Fibroblast of skin of left biceps (primary cell): ENCODE measurements around the gene FXR2.
A peak's percentile ranks its signal among the peaks of the same experiment; 100 is the strongest.
"Not testable (repeated sequence)": the region's sequence is repeated elsewhere in the genome, so short reads cannot be mapped to it uniquely, and the experiment has no call there.

Source experiments
- DNase-seq, 2 experiments: peaks; one replicate each; pipeline ENCODE4 v3.0.0-alpha.2; 2013; ENCODE audit warnings: low read depth in 2 of 2

FXR2 gene

GRCh38 chr17:7629939-7630571, 15.4 kb upstream of the FXR2 start, which contains the start of gene SHBG:
TSS of gene SHBG (plus strand) at chr17:7630135. CDS start at chr17:7630173, 38 bp downstream.
- DNase-seq, result no peak

DNA sequence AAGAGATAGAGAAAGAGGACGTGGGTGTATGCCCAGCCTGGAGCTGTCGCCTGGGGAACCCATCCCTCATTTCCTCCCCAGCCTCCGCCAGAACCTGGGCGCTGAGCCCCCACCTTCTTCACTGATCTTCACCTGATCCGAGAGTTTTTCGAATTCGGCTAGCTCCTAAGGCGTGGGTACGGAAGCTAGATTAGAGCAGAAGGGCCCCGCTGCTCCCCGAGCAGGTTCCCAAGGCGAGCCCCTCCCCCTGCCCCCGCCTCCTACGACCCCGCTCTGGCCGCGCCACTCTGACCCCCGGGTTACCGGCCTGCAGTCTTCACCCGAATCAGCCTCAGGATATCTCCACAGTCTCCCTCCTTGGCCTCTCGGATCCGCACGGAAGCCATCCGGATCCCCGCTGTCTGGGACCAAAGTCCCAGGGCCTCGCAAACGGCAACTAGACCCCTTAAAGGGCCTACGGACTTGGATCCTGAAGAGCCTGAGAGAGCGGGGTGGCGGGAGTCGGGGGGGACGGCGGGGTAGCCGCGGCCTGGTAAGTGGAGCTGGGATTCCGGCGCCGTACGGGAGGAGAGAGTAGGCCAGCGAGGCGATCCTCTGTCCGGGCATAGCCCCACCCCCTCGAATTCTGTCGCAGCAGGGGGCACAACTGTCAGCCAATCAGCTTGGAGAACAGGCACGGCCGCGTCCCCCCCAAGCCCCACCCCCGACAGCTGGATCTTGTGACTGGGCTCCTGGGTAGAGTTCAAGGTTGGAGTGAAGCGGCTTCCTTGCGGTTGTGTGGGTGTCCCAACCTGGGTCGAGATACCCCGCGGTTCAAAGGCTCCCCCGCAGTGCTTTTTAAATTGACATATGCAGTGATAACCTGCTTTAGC, 12.8 kb upstream of the FXR2 start, which contains the start of gene SAT2:
SAT2 (minus strand) TSS at position 572 of the 872 bp plus-strand sequence; CDS start at position 386, 186 bp downstream.
- peak; percentile 81 to 85 for DNase-seq

DNA sequence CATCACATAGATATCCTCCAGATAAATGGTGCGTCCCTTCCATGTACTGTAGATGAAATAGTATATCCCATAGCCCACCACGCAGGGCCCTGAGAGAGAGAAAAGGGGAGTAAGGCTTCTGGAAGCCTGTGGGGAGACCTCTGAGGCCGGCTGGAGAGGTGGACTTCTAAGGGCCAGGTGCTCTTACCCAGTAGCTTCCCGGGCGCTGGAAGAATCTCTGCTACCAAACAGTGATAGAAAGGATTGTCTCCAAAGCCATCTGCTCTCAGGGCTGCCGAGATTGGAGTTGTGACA, 12.2 kb upstream of the FXR2 start:
- no peak for DNase-seq

GRCh38 chr17:7626307-7626706, 11.6 kb upstream of the FXR2 start:
- DNase-seq, result no peak

- DNase-seq, result not testable (repeated sequence)
These were observed 11.1 kb upstream of the FXR2 start for GRCh38 chr17:7625749-7626148.

DNA sequence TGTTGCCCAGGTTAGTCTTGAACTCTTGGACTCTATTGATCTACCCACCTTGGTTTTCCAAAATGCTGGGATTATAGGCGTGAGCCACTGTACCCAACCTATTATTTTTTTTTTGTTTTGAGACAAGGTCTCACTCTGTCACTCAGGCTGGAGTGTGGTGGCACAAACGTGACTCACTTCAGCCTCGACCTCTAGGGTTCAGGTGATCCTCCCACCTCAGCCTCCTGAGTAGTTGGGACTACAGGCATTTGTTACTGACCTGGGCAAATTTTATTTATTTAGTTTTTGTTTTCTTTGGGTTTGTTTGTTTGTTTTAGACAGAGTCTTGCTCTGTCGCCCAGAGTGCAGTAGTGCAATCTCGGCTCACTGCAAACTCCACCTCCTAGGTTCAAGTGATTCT, 9.0 kb upstream of the FXR2 start:
- DNase-seq, result no peak

DNA sequence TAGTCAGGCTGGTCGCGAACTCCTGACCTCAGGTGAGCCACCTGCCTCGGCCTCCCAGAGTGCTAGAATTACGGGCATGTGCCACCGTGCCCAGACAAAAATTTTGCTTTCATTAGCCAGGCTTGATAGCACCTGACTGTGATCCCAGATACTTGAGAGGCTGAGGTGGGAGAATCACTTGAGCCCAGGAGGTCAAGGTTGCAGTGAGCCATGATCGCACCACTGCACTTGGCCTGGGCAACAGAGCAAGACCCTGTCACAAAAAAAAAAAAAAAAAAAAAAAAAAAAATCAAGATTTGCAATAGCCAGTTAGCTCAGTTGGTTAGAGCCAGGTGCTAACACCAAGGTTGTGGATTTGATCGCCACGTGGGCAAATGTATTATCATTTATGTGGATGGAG, 6.1 kb upstream of the FXR2 start:
- no peak for DNase-seq

- DNase-seq, result no peak
These were observed 3.9 kb upstream of the FXR2 start for GRCh38 chr17:7618608-7619007.

DNA sequence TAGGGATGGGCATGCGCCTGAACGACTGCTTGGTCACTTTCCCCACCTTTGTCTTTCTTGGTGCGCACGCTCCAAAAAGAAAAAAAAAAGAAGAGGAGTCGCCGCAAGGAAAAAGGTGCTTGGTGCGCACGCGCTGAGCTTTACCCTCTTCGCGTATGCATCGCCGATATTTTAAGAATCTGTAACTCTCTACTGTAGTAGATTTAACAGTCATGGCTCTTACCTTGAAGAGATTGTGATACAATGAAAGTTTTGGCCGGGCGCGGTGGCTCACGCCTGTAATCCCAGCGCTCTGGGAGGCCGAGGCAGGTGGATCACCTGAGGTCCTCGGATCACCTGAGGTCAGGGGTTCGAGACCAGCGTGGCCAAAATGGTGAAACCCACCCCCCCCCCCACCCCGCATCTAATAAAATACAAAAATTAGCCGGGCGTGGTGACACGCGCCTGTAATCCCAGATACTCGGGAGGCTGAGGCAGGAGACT, 609 bp upstream of the FXR2 start:
- DNase-seq, result no peak

DNA sequence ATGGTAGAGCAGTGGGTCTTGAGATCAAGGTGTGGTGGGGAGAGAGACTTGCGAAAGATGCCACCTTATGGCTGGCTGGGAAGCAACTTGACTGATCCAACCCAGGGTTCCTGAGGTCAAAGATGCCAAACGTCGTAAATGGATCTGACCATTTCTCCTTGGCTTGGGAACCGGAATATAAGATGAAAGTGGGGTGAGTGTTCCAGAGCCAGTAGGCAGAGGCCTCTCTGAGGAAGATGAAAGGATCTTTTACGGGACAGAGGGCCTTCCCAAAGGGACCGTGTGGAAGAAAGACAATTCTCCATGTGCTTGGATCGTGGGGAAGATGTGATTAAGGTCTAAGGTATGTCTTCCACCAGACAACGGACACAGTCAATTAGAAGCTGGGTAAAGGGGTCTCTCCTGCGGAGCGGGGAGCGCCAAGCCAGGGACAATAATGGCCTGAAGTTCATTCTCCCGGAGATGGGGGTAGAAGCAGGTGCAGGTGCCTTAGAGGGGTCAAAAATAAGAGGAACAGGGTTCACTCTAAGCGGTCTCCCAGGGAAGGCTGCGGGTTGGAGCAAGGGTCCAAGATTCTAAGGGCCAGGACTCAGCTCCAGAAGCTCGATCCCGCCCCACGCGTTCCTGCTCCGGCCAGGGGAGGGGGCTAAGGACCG, 800 bp downstream of the FXR2 start:
- DNase-seq, result no peak

GRCh38 chr17:7612294-7612640, 2.4 kb downstream of the FXR2 start:
- DNase-seq, result no peak

DNA sequence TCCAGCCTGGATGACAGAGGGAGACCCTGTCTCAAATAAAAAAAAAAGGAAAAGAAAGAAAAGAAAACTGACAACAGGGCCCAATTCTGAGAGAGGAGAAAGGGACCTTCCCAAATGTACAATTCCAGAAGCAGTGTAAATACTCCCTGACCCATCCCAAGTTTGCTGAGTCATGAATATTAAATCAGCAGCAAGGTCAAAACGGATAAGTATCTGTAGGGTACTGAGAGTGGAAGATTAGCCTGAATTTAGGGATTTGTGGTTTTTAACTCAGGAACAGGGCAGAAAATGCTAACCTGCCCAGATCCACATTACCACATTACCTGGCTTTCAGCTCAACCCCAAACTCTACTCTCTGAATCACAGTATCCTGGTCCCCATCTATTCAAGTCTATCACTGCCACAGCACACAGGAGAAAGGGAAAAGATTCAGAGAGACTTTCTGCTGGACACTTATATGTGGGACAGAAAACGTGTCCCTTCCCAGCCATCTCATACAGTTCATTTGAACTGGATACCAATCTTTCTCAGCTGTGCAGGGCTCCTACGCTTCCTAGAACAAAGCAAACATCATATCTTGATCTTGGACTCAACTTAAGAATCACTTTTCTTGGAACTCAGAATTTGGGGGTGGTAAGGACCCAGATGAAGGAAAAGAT, 2.9 kb downstream of the FXR2 start:
- DNase-seq, result no peak

GRCh38 chr17:7610641-7611040, 4.1 kb downstream of the FXR2 start:
- no peak for DNase-seq

- no peak for DNase-seq
These were observed 8.4 kb downstream of the FXR2 start for GRCh38 chr17:7606280-7606679.

- not testable (repeated sequence) for DNase-seq
These were observed 17.1 kb downstream of the FXR2 start for GRCh38 chr17:7597561-7597960.

DNA sequence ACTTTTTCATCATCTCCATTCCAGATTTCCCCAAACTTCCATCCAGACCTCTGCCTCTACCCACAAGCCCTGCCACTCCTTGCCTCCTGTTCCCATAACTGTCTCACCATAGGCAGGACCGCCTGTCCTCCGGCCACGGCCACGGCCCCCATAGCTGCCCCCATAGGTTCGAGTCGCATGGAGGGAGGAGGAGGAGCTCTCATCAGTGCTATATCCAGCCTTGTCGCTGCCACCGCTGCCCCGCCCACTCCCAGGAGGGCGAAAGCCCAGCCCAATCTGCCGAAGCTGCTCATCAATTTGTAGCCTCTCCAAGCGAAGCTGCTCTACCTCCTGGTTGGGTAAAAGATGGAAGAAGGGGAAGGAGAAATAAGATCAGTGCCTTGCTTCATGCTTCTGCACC, 21.4 kb downstream of the FXR2 start:
- no peak for DNase-seq

DNA sequence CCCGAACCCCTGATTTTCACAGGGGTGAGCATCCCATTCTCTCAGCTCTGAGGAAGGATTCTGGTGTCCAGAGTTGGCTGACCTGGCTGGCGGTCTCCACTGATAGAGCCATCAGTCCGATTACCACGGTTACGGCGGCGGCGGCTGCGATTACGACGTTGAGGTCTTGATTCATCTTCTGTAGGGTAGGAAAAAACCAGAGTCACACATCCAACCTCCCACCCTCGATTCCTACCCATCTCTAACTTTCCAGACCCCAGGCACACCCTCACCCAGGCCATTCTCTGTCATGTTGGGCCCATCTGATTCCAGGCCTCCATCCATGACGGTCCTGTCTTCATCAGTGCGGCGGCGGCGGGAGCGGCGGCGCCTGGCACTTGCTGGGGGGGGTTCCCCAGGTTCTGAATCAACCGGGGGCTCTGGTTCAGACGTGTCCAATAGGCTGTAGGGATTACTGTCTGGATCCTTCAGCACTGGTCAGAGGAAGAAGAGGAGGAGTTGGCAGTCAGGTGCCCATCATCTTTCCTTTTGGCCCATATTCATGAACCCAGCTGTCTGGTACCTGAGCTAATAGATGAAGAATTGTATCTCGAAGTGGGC, 22.2 kb downstream of the FXR2 start:
- DNase-seq, result no peak

- no peak for DNase-seq
These were observed 23.1 kb downstream of the FXR2 start for GRCh38 chr17:7591596-7591995.

DNA sequence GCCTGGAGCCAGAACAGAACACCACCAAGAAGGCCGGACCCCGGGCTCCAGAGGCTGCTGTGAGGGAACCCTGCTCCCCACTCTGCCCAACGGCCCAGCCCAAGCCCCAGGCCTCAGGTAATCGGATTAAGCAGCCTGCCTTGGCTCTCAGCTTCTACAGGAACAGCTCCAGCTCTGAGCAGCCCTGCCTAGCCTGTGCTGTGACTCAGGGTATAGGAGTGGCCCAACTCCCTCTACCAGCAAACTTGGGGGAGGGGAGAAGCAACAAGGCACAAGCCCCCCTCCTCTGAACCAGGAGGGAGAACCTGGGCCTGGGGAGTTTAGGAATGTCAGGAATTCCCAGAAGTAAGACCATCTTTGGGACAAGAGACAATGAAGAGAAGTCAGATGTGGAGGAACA, 24.0 kb downstream of the FXR2 start:
- no peak for DNase-seq

DNA sequence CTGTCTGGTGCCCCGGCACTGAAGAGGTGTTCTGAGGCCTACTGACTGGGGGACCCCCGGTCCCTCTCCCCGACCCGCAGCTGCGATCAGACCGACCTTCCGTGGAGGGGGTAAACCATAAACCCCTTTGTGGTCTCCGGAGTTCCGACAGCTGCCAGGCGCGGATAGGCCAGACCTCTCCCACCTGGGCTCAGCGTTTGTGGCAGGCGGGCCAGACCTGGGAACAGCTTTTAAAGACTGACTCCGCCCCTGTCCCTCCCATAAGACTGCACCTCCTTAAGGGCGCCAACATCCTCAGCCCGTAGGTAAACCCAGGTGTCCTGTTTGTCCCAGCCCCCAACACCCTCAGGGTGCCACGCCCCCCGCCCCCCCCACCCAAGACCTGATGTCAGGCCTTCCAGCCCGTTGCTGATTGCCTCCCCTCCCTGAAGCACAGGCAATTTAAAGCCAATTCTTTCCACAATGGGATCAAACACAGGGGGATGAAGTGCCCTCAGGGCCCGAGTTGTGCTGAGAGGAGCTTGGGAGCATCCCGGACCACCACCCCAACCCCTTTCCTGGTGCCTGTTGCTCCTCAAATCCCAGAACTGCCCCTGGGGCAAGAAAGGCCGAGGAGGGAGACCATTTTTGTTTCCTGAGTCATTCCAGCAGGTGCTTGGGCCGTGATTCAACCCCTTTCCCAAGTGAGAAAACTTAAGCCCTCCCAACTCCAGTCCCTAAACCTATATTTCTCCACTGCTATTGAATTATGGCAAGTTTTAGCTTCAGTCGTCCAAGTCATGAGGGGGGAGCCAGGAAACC, 24.6 kb downstream of the FXR2 start, which contains the start of gene SOX15:
SOX15 (minus strand) TSS at position 204 of the 801 bp plus-strand sequence. CDS start 418 bp downstream, outside the sequence.
- DNase-seq, result no peak
